ENCODE results near the gene RAB4B.

DNA sequence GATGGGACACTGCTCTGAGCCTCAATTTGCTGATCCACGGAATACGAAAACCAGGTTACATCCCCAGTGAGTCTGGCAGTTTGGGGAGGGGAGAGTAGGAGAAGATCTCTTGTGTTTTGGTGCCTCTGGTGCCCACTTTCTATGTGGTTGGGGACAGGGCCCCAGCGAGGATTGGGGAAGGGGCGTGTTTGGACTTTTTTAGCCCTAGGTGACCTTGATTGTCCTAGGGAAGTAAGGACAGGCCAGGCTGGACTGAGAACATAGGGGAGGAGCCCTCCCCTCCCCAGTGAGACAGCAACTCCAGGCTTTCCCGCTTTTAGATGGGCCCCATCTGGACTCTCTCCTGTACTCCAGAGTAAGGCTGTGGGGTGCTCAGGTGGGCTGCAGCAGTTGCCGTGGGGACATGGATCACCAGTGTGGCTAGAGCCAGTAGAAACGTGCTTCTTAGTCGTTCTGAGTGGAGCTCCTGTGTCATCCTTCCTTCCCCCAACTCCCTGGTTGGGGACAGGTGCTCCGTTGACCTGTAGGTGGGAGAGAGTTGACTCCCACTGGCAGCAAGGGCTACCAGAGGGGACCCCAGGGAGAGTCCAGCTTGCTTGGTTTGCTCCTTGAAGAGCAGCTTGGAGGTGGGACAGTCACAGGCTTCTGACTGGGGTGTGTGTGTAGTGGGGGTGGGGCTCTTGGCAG is 25.3 kb downstream of the RAB4B start:
- TF ChIP-seq CTCF (conservative IDR thresholded peaks at IDR 0.05) (no peak), ZFX (IDR thresholded peaks at IDR 0.05) (no peak)
